Measurements from ENCODE around the gene HPSE2. TPM values are rescaled to one million over a fixed set of nuclear protein-coding genes. Genes with fewer than 3 reads are reported as not detected.

HPSE2 gene
- polyA plus RNA-seq, 1 of the 3 experiments (the other 2 are of a cell fraction) = not detected

- no peaks in the 10 kb centered on the region for H3K27me3 ChIP-seq (ENCODE audit: insufficient read depth)
- H3K9ac ChIP-seq = no peak overlapping the region
- no peak overlapping the region for H3K4me3 ChIP-seq (ENCODE audit: low read depth in 2 of 2, low read length in 1 of 2)
- H3K9me3 ChIP-seq = no peaks in the 10 kb centered on the region; the same call in 1 of the 2 replicates
- H3K9me2 ChIP-seq = no peaks in the 10 kb centered on the region
- POLR2A ChIA-PET = no interaction called here
- TF ChIP-seq ELF1 (IDR thresholded peaks at IDR 0.05) (no peak), IRF3 (IDR thresholded peaks at IDR 0.05; ENCODE audit: low read depth, low read length) (no peak), USF2 (IDR thresholded peaks at IDR 0.05; ENCODE audit: borderline replicate concordance, low read depth, low read length) (no peak), TEAD4 (IDR thresholded peaks at IDR 0.05; ENCODE audit: borderline replicate concordance, insufficient read depth) (no peak), MAX (IDR thresholded peaks at IDR 0.05; ENCODE audit: low read depth) (no peak), RCOR1 (IDR thresholded peaks at IDR 0.05; ENCODE audit: low read length) (no peak), TAF1 (IDR thresholded peaks at IDR 0.05; ENCODE audit: borderline replicate concordance, low read depth, low read length) (no peak), SMC3 (IDR thresholded peaks at IDR 0.05; ENCODE audit: low read depth, low read length) (no peak), RAD21 (IDR thresholded peaks at IDR 0.05; ENCODE audit: low read length) (no peak), EZH2phosphoT487 (IDR thresholded peaks at IDR 0.05; ENCODE audit: borderline replicate concordance, low read depth) (no peak), REST (IDR thresholded peaks at IDR 0.05; ENCODE audit: low read depth, low read length) (no peak), TCF12 (IDR thresholded peaks at IDR 0.05) (no peak), CHD2 (IDR thresholded peaks at IDR 0.05; ENCODE audit: low read length, partially characterized antibody) (no peak), NFIC (IDR thresholded peaks at IDR 0.05; ENCODE audit: borderline replicate concordance) (no peak)
- no peaks in the 10 kb centered on the region for H4K20me1 ChIP-seq (ENCODE audit: insufficient read depth)
- no peak overlapping the region for H2AFZ ChIP-seq (ENCODE audit: low read depth)
- H3K36me3 ChIP-seq (replicated peaks in 1 of 2; ENCODE audit: control insufficient read depth in 1 of 2, insufficient read depth in 2 of 2, low read length in 1 of 2) = no peaks in the 10 kb centered on the region
- CTCF ChIA-PET = no interaction called here
- H3K79me2 ChIP-seq (ENCODE audit: insufficient read depth) = no peaks in the 10 kb centered on the region
- no peak overlapping the region for H3K4me2 ChIP-seq
- H3K27ac ChIP-seq (ENCODE audit: low read depth in 2 of 2, low read length in 1 of 2) = no peak overlapping the region
- 32% methylated on average over 1 of the region's 1 CpG for WGBS (ENCODE audit: low lambda C conversion rate)
- DNase-seq = no peak
- H3K4me1 ChIP-seq (ENCODE audit: control insufficient read depth in 1 of 2, insufficient read depth in 2 of 2, low read depth in 1 of 2, low read length in 1 of 2) = peaks cover 0 to 13% of the 10 kb centered on the region in 2 experiments; a peak in 1 of 4 replicates
- H3F3A ChIP-seq (replicated peaks; ENCODE audit: insufficient read depth) = no peaks in the 10 kb centered on the region
Measured at GRCh38 chr10:99002392-99002791, 233.3 kb downstream of the HPSE2 start.

Measured in SK-N-SH (cell line).